Activated T-cell treated with anti-CD3 and anti-CD28 coated beads, Interleukin-2, amount 50 U/mL, for 1 hour (primary cell): ENCODE data around the gene DDX21.
"Not testable (repeated sequence)": the region's sequence is repeated elsewhere in the genome, so short reads cannot be mapped to it uniquely, and the experiment has no call there.

Experiments
- DNase-seq: peaks from one replicate; pipeline ENCODE4 v3.0.0-alpha.2; 2020

DDX21 gene

GRCh38 chr10:68988530-68989316 is 32.8 kb downstream of the DDX21 start, which contains the start of gene KIFBP:
KIFBP (plus strand) TSS chr10:68988803; CDS start chr10:68988833, 30 bp downstream.
- DNase-seq: peak; percentile 80

DNA sequence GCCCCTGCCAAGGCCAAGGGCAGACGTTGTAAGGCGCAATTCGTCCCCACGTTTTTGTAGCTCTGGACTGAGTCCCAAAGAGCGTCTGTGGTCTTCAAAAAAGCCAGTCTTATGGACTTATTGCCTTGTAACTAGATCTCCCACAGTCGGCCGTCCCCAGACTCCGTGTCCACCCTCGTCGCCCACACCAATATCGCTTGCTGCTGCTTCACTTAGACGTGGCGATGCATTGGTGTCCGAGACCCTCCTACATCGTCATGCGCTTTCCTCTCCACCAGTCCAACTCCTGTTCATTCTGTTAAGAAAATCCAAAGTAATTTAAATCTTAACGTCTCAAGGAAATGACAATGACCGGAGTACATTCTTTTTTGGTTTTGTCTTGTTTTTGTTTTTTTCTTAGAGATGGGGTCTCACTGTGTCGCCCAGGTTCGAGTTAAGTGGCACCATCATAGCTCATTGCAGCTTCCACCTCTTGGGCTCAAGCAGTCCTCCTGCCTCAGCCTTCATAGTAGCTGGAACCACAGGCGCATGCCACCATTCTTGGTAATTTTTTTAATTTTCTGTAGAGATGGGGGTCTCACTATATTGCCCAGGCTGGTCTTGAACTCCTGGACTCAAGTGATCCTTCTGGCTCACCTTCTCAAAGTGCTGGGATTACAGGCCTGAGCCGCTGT is 33.5 kb downstream of the DDX21 start:
- DNase-seq: no peak

DNA sequence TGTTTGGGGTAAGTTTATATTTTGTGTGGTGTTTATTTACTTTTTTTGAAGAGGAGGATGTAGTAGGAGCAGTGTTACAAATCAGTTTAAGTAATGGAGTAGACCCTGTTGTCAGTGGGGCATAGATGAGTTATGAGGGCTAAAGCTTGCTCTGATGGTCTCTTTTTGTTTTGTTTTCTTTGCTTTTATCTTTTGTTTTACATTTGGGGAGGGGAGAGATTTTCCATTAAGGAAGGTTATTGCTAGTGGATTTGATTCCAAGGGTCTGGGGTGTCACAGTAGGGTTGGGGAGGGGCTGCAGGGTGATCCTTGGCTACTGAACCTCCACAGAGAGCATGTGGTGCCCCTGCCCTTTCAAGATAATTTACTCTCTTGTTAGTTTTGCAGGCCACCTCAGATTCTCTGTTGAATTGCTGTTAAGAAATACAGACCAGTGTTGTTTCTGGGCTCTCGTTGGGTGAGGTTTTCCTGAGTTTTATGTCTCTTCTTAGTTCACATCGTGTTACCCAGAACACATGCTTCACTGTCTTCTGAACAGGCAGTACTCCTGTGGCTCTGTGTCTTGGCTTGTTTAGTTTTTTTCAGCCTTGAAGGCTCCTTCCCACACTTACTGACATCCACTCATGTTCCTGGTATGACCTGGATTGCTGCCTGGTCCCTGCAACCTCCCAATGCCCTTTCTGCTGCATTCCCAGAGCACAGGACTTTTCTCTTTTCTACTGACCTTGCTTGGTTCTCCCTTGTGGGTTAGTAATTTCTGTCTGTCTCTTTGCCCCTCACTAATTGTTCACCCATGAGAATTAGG is 36.9 kb downstream of the DDX21 start:
- no peak for DNase-seq

- DNase-seq: no peak
Measured at GRCh38 chr10:68997211-68997610, 41.2 kb downstream of the DDX21 start.

- DNase-seq: no peak
Measured at GRCh38 chr10:69004821-69005220, 48.9 kb downstream of the DDX21 start.

DNA sequence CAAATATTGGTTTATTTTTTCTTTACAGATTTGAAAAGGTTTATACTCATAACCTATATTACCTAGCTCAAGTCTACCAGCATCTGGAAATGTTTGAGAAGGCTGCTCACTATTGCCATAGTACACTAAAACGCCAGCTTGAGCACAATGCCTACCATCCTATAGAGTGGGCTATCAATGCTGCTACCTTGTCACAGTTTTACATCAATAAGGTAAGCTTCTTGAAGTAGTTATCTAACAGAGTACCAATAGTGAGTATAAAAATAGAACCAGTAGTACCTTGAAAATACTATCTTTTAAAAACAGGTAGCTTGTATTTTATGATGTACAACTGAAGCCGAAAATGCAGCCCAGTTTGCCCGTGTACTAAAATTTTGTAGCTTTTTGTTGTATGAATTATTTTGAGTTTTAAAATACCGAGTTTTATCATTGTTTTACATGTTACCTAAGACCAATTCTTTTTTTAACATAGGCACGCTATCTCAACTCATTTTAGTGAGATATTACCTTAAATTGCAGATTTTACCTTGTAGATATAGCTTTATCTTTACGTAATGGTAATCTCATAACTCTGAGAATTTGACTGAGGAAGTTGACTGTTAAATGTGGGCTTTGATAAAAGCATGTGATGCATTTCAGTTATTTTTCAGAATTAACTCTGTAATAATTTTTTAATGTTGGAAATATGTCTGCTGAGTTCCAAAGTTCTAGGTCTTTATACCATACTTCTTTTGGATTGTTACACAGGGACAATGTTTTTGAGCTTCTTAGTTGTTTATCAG is 49.9 kb downstream of the DDX21 start:
- DNase-seq: no peak

- DNase-seq: no peak
Measured at GRCh38 chr10:69007260-69007659, 51.3 kb downstream of the DDX21 start.

DNA sequence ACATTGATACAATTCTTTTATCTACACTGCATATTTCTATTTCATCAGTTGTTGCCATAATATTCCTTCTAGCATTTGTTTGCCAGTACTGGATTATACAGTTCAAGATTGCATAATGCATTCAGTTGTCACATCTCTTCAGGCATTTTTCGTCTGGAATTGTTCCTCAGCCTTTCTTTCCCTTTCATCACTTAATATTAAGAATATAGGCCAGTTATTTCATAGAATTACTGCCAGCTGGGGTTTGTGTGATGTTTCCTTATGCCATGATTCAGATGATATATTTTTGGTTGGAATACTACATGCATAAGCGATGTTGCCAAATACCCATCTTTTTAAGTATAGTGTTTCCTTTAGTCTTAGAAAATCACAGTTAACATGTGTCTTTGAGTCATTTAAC is 53.4 kb downstream of the DDX21 start:
- no peak for DNase-seq

DNA sequence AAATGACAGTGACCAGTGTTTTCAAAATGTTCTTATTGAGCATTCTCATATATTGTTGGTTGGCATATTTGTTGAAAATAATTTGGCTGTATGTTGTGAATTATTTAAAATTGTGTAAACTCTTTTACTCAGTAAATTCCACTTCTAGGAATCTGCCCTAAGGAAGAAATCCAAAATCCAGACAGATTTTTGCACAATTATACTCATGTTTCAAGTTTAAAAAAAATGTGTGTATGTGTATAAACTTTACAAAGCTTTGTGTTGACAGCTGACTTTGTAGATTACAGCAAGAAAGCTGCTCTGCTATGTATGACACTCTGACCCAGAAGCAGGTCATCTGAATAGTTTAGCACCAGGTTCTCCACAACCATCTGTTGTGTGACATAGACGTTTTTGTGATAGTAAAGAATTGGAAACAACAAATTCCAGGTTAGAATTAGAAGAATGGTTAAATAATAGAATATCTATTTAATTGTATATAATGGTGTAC is 54.2 kb downstream of the DDX21 start:
- no peak for DNase-seq

DNA sequence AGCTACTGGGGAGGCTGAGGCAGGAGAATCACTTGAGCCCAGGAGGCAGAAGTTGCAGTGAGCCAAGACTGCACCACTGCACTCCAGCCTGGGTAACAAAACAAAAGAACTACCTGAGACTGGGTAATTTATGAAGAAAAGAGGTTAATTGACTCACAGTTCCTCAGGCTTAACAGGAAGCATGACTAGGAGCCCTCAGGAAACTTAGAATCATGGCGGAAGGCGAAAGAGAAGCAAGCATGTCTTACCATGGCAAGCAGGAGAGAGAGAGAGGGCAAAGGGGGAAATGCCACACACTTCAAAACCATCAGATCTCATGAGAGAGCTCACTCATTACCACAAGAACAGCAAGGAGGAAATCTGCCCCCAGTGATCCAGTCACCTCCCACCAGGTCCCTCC is 56.8 kb downstream of the DDX21 start:
- not testable (repeated sequence) for DNase-seq

DNA sequence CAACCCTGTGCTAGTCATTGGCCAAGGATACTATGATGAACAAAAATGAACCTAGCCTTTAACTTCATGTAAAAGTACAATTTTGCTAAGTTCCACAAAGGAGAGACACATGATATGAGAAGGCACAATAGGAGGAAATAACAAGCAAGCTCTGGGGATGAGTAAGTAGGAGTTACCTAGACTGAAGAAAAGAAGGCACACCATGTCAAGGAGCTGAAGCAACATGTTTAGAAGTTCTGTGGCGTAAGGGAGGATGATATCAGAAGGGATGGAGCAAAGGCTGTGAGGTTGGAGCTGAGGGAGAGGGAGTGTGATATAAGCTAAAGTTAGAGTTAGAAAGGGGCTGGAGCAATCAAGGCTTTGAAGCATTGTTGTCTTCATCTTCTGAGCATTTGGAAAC is 58.2 kb downstream of the DDX21 start:
- DNase-seq: no peak

GRCh38 chr10:69018613-69019012 is 62.6 kb downstream of the DDX21 start:
- DNase-seq: no peak

DNA sequence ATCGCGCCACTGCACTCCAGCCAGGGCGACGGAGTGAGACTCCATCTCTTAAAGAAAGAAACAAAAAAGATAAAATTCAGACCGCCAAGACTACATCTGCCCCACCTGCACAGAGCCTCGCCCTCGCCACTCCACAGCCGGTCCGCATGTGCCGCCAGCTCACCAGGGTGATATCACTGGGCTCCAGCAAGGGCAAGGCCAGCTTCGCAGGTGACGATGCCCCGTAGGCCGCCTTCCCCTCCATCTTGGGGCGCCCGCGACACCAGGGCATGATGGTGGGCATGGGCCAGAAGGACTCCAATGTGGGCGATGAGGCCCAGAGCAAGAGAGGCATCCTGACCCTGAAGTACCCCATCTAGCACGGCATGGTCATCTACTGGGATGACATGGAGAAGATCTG is 66.6 kb downstream of the DDX21 start:
- no peak for DNase-seq

- no peak for DNase-seq
Measured at GRCh38 chr10:69025370-69025896, 69.5 kb downstream of the DDX21 start.

DNA sequence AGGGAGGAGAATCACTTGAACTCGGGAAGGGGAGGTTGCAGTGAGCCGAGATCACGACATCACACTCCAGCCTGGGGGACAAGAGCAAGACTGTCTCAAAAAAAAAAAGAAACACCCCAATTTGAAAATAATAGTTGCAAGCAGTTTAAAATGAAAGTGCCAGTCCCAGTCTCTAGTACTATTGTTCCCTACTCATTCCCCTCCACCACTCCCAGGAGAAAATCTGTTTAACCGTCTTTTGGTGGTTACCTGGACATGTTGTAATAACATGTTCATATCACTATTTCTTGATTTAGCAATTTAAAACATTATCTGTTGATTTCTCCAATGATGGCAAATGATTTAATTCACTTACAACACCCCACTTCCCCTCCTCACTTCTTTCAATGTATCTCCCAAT is 77.3 kb downstream of the DDX21 start:
- no peak for DNase-seq
